GM12872 (cell line): ENCODE data around the gene ORM2.
"Not testable (repeated sequence)": the region's sequence is repeated elsewhere in the genome, so short reads cannot be mapped to it uniquely, and the experiment has no call there.

Source experiments
- CTCF ChIP-seq: IDR thresholded peaks from 3 replicates; pipeline ENCODE4 v1.5.1; 2011; ENCODE audit warnings: low read depth, mild to moderate bottlenecking, low read length, moderate library complexity; ENCODE audit not compliant: insufficient read depth

The ORM2 gene

GRCh38 chr9:114329625-114330022 lies at the start of gene ORM2:
Gene ORM2 (plus strand): TSS chr9:114329869. CDS start chr9:114329905, 36 bp downstream.
- TF ChIP-seq CTCF: not testable (repeated sequence)

GRCh38 chr9:114280636-114281472 lies 48.8 kb upstream of the ORM2 start:
- TF ChIP-seq CTCF: no peak

GRCh38 chr9:114281473-114282103 lies 48.1 kb upstream of the ORM2 start:
- TF ChIP-seq CTCF: no peak

GRCh38 chr9:114282104-114282485 lies 47.6 kb upstream of the ORM2 start:
- TF ChIP-seq CTCF: no peak

- no peak for TF ChIP-seq CTCF
Measured at GRCh38 chr9:114282507-114282906, 47.2 kb upstream of the ORM2 start.

- no peak for TF ChIP-seq CTCF
Measured at GRCh38 chr9:114282926-114283325, 46.7 kb upstream of the ORM2 start.

- no peak for TF ChIP-seq CTCF
Measured at GRCh38 chr9:114283551-114284111, 46.0 kb upstream of the ORM2 start.
